Measurements from ENCODE around the gene COL5A2. TPM values are rescaled to one million over a fixed set of nuclear protein-coding genes. Genes with fewer than 3 reads are reported as not detected.

Gene COL5A2
- total and polyA plus RNA-seq, 10 of the 15 experiments (the other 5 are each of a cell fraction or from before 2014, with no cell fraction given) = 0.04 to 0.85 (median 0.39) TPM

DNA sequence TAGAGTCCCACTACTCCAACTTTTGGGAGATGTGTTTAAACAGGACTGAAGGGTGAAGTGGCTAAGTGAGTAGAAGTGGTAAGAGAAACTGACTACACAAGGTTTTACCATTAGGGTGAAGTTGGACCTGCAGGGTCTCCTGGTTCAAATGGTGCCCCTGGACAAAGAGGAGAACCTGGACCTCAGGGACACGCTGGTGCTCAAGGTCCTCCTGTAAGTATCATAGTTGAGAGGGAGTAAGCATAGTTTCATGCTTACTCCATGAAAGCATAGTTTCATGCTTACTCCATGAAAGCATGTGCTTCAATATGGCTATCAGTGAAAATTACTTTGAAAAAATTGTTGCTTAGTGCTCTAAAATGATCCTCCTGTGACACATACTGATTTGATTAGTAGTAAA, 186.3 kb downstream of the COL5A2 start:
- H3K9ac ChIP-seq (ENCODE audit: control insufficient read depth, insufficient read depth, low read length) = no peak overlapping the region
- H3K36me3 ChIP-seq (ENCODE audit: control insufficient read depth in 2 of 2, insufficient read depth in 2 of 2, low read length in 1 of 2) = no peaks in the 10 kb centered on the region
- H3K27me3 ChIP-seq (replicated peaks in 1 of 2; ENCODE audit: control insufficient read depth in 2 of 2, insufficient read depth in 2 of 2, low read length in 1 of 2) = no peaks in the 10 kb centered on the region
- intact Hi-C loops (cut with micrococcal nuclease; ENCODE audit: unreplicated experiment) = no loop called here
- no peak for ATAC-seq
- 0% methylated on average over 1 of the region's 1 CpG for whole genome bisulfite sequencing (ENCODE audit: insufficient coverage, insufficient replicate concordance, low lambda C conversion rate, missing lambda C conversion rate)
- no peaks in the 10 kb centered on the region for H3K4me1 ChIP-seq (ENCODE audit: control insufficient read depth, insufficient read depth, low read length)
- ChIA-PET RAD21 (ENCODE audit: unreplicated experiment) (no interaction called here), POLR2A (no interaction called here), SMC1A (ENCODE audit: uncharacterized antibody, unreplicated experiment) (interaction anchor here (1.5 kb wide), 1 partner anchor 9 kb away, joined by 4 read pairs; no protein-coding TSS in a partner anchor), CTCF (interaction anchor here (0.6 to 2.5 kb wide), 2 partner anchors 9 to 73 kb away, joined by 3 to 6 read pairs; no protein-coding TSS in a partner anchor)
- H3K4me3 ChIP-seq = no peak overlapping the region
- no TSS peak for BruUV-seq (replicated peaks)
- H3K9me3 ChIP-seq (replicated peaks; ENCODE audit: control insufficient read depth, insufficient read depth, low read length) = no peaks in the 10 kb centered on the region
- in situ Hi-C loops (cut with MboI) = no loop called here
- no peak overlapping the region for H2AFZ ChIP-seq (ENCODE audit: control insufficient read depth, low read depth, low read length)
- no peak for FAIRE-seq
- no peak for DNase-seq (ENCODE audit: low read depth, low spot score)
- no peaks in the 10 kb centered on the region for H3K79me2 ChIP-seq (ENCODE audit: control insufficient read depth, insufficient read depth, low read length)
- H4K20me1 ChIP-seq (ENCODE audit: control insufficient read depth, insufficient read depth) = no peaks in the 10 kb centered on the region
- H3K27ac ChIP-seq (ENCODE audit: control insufficient read depth, insufficient read depth) = no peak overlapping the region
- no peak overlapping the region for H3K4me2 ChIP-seq (ENCODE audit: control insufficient read depth, insufficient read depth)
- TF ChIP-seq, protein P1, sequence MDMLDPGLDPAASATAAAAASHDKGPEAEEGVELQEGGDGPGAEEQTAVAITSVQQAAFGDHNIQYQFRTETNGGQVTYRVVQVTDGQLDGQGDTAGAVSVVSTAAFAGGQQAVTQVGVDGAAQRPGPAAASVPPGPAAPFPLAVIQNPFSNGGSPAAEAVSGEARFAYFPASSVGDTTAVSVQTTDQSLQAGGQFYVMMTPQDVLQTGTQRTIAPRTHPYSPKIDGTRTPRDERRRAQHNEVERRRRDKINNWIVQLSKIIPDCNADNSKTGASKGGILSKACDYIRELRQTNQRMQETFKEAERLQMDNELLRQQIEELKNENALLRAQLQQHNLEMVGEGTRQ (IDR thresholded peaks at IDR 0.05; ENCODE audit: borderline replicate concordance, low read depth, low read length) = no peak
- TF ChIP-seq POU2F2 (IDR thresholded peaks at IDR 0.05; ENCODE audit: borderline replicate concordance, low read depth, low read length) = no peak
- TF ChIP-seq, protein P2, sequence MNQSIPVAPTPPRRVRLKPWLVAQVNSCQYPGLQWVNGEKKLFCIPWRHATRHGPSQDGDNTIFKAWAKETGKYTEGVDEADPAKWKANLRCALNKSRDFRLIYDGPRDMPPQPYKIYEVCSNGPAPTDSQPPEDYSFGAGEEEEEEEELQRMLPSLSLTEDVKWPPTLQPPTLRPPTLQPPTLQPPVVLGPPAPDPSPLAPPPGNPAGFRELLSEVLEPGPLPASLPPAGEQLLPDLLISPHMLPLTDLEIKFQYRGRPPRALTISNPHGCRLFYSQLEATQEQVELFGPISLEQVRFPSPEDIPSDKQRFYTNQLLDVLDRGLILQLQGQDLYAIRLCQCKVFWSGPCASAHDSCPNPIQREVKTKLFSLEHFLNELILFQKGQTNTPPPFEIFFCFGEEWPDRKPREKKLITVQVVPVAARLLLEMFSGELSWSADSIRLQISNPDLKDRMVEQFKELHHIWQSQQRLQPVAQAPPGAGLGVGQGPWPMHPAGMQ (IDR thresholded peaks at IDR 0.05; ENCODE audit: borderline replicate concordance) = no peak
- no peak for TF ChIP-seq DPF2 (IDR thresholded peaks at IDR 0.05)
- no peak for TF ChIP-seq MXI1 (IDR thresholded peaks at IDR 0.05; ENCODE audit: low read depth, low read length)
- no peak for TF ChIP-seq NBN (IDR thresholded peaks at IDR 0.05)
- TF ChIP-seq JUNB (IDR thresholded peaks at IDR 0.05) = no peak
- no peak for TF ChIP-seq SMC3 (IDR thresholded peaks at IDR 0.05; ENCODE audit: borderline replicate concordance, low read length)
- no peak for TF ChIP-seq PAX5 (IDR thresholded peaks at IDR 0.05; ENCODE audit: borderline replicate concordance, low read depth, low read length)
- TF ChIP-seq HDAC6 (IDR thresholded peaks at IDR 0.05; ENCODE audit: unreplicated experiment) = no peak
- TF ChIP-seq NFYA (IDR thresholded peaks at IDR 0.05; ENCODE audit: borderline replicate concordance, low read depth, low read length) = no peak
- TF ChIP-seq ZNF207 (IDR thresholded peaks at IDR 0.05; ENCODE audit: borderline replicate concordance) = no peak
- TF ChIP-seq ZNF217 (IDR thresholded peaks at IDR 0.05) = no peak
- no peak for TF ChIP-seq CREB1 (IDR thresholded peaks at IDR 0.05; ENCODE audit: low read depth)
- TF ChIP-seq, protein P3, sequence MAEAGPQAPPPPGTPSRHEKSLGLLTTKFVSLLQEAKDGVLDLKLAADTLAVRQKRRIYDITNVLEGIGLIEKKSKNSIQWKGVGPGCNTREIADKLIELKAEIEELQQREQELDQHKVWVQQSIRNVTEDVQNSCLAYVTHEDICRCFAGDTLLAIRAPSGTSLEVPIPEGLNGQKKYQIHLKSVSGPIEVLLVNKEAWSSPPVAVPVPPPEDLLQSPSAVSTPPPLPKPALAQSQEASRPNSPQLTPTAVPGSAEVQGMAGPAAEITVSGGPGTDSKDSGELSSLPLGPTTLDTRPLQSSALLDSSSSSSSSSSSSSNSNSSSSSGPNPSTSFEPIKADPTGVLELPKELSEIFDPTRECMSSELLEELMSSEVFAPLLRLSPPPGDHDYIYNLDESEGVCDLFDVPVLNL (IDR thresholded peaks at IDR 0.05; ENCODE audit: low read depth, low read length) = no peak
- no peak for TF ChIP-seq POLR2AphosphoS2 (IDR thresholded peaks at IDR 0.05; ENCODE audit: low read depth, low read length)
- TF ChIP-seq, protein P4, sequence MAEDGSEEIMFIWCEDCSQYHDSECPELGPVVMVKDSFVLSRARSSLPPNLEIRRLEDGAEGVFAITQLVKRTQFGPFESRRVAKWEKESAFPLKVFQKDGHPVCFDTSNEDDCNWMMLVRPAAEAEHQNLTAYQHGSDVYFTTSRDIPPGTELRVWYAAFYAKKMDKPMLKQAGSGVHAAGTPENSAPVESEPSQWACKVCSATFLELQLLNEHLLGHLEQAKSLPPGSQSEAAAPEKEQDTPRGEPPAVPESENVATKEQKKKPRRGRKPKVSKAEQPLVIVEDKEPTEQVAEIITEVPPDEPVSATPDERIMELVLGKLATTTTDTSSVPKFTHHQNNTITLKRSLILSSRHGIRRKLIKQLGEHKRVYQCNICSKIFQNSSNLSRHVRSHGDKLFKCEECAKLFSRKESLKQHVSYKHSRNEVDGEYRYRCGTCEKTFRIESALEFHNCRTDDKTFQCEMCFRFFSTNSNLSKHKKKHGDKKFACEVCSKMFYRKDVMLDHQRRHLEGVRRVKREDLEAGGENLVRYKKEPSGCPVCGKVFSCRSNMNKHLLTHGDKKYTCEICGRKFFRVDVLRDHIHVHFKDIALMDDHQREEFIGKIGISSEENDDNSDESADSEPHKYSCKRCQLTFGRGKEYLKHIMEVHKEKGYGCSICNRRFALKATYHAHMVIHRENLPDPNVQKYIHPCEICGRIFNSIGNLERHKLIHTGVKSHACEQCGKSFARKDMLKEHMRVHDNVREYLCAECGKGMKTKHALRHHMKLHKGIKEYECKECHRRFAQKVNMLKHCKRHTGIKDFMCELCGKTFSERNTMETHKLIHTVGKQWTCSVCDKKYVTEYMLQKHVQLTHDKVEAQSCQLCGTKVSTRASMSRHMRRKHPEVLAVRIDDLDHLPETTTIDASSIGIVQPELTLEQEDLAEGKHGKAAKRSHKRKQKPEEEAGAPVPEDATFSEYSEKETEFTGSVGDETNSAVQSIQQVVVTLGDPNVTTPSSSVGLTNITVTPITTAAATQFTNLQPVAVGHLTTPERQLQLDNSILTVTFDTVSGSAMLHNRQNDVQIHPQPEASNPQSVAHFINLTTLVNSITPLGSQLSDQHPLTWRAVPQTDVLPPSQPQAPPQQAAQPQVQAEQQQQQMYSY (CRISPR knock-in tag; IDR thresholded peaks at IDR 0.05) = no peak

All from GM12878 (cell line).